ENCODE measurements around the gene ATF7IP2. TPM values are rescaled to one million over a fixed set of nuclear protein-coding genes. Genes with fewer than 3 reads are reported as not detected.

The ATF7IP2 gene
- total RNA-seq, 1 donor from 2014 or later, result 8.9 TPM

DNA sequence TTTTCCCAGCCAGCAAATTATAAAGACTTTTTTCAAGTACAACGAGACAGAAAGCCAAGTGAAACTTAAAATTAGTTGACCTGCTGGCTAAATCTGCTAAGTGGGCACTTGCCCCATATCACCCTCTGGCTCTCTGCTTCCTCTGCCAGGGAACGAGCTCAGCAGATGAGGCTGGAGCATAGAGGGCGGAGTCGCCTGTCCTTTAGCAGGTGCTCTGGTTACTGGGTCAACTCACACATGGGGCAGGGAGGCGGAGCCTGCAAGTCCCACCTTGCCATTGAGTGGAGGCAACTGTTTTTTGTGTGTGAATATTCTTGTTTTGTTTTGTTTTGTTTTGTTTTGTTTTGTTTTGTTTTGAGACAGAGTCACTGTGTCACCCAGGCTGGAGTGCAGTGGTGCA lies 132.0 kb downstream of the ATF7IP2 start:
- TF ChIP-seq, protein P1, sequence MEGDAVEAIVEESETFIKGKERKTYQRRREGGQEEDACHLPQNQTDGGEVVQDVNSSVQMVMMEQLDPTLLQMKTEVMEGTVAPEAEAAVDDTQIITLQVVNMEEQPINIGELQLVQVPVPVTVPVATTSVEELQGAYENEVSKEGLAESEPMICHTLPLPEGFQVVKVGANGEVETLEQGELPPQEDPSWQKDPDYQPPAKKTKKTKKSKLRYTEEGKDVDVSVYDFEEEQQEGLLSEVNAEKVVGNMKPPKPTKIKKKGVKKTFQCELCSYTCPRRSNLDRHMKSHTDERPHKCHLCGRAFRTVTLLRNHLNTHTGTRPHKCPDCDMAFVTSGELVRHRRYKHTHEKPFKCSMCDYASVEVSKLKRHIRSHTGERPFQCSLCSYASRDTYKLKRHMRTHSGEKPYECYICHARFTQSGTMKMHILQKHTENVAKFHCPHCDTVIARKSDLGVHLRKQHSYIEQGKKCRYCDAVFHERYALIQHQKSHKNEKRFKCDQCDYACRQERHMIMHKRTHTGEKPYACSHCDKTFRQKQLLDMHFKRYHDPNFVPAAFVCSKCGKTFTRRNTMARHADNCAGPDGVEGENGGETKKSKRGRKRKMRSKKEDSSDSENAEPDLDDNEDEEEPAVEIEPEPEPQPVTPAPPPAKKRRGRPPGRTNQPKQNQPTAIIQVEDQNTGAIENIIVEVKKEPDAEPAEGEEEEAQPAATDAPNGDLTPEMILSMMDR (conservative IDR thresholded peaks at IDR 0.05; ENCODE audit: low read depth, low read length), result no peak
- no peak for DNase-seq (ENCODE audit: low read depth)
- H3K4me3 ChIP-seq (ENCODE audit: low read depth, low read length), result no peak overlapping the region

DNA sequence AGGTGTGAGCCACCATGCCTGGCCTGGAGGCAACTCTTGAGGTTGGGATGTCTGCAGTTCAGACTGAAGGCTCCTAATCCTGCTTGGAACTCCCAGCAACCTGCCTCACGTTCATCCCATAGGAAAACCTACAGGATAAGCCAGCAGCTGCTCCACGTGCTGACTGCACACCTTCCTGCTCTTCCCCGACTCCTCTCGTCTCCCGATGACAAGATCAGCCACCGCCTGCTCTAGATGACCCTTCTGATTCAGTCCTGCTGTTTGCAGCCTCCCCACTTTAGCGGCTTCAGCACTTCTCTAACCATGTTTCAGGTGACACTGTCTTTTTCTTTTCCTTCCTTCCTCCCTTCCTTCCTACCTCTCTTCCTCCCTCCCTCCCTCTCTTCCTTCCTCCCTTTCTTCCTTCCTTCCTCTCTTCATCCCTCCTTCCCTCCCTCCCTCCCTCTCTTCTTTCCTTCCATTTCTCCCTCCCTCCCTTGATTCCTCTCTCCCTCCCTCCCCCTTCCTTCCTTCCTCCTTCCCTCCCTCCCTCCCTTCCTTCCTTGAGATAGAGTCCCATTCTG lies 132.7 kb downstream of the ATF7IP2 start:
- no peak for DNase-seq (ENCODE audit: low read depth)
- TF ChIP-seq, protein P1 (conservative IDR thresholded peaks at IDR 0.05; ENCODE audit: low read depth, low read length), result no peak
- no peak overlapping the region for H3K4me3 ChIP-seq (ENCODE audit: low read depth, low read length)

DNA sequence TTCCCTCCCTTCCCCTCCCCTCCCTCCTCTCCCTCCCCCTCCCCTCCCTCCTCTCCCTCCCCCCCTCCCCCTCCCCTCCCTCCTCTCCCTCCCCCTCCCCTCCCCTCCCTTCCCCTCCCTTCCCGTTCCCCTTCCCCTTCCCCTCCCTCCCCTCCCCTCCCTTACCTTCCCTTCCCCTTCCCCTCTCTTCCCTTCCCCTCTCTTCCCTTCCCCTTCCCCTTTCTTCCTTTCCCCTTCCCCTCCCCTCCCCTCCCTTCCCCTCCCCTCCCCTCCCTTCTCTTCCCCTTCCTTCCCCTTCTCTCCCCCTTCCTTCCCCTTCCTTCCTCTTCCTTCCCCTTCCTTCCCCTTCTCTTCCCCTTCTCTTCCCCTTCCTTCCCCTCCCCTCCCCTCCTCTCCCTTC lies 133.4 kb downstream of the ATF7IP2 start:
- no peak overlapping the region for H3K4me3 ChIP-seq (ENCODE audit: low read depth, low read length)
- no peak for DNase-seq (ENCODE audit: low read depth)
- TF ChIP-seq, protein P1 (conservative IDR thresholded peaks at IDR 0.05; ENCODE audit: low read depth, low read length), result no peak

DNA sequence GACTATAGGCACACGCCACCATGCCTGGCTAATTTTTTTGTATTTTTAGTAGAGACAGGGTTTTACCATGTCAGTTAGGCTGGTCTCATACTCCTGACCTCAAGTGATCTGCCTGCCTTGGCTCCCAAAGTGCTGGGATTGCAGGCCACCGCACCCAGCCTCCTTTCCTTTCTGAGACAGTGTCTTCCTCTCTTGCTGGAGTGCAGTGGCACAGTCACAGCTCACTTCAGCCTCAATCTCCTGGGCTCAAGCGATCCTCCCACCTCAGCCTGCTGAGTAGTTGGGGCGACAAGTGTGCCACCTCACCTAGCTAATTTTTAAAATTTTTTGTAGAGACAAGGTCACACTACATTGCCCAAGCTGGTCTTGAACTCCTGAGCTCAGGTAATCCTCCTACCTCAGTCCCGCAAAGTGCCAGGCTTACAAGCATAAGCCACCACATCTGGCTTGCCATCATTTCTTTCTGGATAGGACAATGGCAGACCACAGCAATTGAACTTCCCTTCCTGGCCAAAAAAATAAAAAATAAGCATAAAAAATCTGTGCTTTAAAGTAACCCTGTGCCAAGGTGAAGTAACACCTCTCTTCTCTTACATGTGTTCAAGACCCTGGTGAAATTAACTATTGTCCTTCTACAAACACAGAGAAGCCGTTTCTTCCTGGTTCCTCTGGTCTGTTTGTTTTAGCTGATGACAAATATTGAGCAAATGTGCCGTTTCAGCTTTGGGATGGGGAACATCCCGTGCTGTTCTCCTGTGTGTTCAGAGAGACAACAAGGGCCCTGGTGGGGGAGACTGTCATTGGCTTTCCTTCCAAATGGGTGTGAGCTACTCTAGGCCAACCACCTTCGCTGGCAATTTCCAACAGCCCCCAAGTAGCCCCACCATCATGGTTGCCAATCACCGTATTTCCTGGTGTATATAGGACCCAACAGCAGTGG lies 134.3 kb downstream of the ATF7IP2 start:
- TF ChIP-seq, protein P1 (conservative IDR thresholded peaks at IDR 0.05; ENCODE audit: low read depth, low read length), result no peak
- no peak overlapping the region for H3K4me3 ChIP-seq (ENCODE audit: low read depth, low read length)
- no peak for DNase-seq (ENCODE audit: low read depth)

DNA sequence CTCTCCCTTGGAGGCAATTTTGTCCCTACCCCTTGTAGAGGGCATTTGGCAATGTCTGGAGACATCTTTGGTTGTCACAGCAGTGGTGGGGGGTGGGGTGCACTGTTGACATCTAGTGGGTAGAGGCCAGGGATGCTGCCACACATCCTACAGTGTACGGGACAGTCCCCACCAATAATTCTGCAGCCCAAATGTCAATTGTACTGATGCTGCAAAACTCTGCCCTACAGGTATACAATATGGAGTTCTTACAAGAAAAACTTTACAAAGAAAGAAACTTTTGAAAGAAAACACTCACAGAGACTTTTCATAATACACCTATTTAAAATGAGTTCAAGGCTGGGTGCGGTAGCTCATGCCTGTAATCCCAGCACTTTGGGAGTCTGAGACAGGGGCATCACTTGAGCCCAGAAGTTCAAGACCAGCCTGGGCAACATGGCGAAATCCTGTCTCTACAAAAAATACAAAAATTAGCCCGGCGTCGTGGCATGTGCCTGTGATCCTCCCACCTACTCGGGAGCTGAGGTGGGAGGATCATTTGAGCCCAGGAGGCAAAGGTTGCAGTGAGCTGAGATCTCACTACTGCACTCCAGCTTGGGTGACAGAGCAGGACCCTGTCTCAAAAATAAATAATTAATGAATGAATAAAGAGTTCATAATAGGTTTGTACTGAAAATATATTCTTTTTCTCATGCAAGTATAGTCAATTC lies 135.2 kb downstream of the ATF7IP2 start:
- DNase-seq (ENCODE audit: low read depth), result no peak
- TF ChIP-seq, protein P1 (conservative IDR thresholded peaks at IDR 0.05; ENCODE audit: low read depth, low read length), result no peak
- H3K4me3 ChIP-seq (ENCODE audit: low read depth, low read length), result no peak overlapping the region

DNA sequence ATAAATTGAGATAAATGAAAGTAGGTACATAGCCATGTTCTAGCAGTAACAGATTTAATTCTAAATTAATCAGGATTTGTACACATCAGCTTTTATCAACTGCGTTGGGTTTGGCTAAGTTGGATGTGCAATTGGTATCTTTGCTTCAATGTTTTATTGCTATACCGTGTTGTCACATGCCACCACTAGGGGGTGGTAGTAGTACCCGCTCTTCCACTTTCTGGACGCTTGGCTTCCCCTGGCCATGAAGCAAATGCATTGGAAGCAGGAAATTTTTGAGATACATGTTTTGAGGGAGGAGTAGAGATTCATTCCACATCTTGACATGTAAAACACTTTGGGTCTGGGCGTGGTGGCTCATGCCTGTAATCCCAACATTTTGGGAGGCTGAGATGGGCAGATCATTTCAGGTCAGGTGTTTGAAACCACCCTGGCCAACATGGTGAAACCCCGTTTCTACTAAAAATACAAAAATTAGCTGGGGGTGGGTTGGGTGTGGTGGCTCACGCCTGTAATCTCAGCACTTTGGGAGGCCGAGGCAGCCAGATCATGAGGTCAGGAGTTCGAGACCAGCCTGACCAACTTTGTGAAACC lies 135.9 kb downstream of the ATF7IP2 start:
- TF ChIP-seq, protein P1 (conservative IDR thresholded peaks at IDR 0.05; ENCODE audit: low read depth, low read length), result peak; percentile 93
- H3K4me3 ChIP-seq (ENCODE audit: low read depth, low read length), result no peak overlapping the region
- DNase-seq (ENCODE audit: low read depth), result no peak
